HL-60 (cell line): ENCODE results near the gene SENP5.

Experiments
- TF ChIP-seq, protein P1 (sequence below): IDR thresholded peaks from one replicate; pipeline ENCODE4 v1.5.1; 2011; ENCODE audit warnings: low read length, control low read depth, inconsistent platforms; ENCODE audit not compliant: insufficient read depth
- TF ChIP-seq, protein P2 (sequence below): IDR thresholded peaks from 2 replicates; pipeline ENCODE4 v1.6.1; 2012; ENCODE audit warnings: low read depth; ENCODE audit not compliant: insufficient replicate concordance

DNA sequence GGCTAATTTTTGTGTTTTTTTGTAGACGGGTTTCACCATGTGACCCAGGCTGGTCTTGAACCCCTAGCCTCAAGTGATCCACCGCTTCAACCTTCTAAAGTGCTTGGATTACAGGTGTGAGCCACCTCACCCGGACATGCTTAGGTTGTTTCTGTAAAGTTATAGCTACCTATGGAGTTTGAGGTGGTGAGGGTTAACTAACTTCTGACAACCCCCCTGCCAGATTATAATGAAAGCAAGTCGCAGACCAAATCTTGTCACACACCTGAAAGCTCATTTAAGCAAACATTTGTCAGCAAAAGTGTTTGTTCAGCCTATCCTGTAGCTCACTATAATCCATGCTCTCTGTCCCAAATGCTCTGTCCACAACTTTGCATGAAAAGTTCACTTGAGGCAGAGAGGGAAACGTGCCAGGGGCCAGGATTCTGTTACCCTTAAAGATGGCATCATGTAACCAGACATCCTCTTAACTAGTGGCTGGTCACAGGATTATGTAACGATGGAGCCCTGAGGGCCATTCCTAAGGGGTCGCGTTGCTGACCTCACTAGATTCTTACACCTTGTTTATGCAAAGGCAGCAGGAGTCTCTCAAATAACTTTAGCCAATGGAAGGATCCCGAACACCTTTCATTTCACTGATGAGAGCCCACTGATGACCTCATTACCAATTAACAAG is 24.1 kb upstream of the SENP5 start:
- TF ChIP-seq, protein P1, sequence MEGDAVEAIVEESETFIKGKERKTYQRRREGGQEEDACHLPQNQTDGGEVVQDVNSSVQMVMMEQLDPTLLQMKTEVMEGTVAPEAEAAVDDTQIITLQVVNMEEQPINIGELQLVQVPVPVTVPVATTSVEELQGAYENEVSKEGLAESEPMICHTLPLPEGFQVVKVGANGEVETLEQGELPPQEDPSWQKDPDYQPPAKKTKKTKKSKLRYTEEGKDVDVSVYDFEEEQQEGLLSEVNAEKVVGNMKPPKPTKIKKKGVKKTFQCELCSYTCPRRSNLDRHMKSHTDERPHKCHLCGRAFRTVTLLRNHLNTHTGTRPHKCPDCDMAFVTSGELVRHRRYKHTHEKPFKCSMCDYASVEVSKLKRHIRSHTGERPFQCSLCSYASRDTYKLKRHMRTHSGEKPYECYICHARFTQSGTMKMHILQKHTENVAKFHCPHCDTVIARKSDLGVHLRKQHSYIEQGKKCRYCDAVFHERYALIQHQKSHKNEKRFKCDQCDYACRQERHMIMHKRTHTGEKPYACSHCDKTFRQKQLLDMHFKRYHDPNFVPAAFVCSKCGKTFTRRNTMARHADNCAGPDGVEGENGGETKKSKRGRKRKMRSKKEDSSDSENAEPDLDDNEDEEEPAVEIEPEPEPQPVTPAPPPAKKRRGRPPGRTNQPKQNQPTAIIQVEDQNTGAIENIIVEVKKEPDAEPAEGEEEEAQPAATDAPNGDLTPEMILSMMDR = no peak
- TF ChIP-seq, protein P2, sequence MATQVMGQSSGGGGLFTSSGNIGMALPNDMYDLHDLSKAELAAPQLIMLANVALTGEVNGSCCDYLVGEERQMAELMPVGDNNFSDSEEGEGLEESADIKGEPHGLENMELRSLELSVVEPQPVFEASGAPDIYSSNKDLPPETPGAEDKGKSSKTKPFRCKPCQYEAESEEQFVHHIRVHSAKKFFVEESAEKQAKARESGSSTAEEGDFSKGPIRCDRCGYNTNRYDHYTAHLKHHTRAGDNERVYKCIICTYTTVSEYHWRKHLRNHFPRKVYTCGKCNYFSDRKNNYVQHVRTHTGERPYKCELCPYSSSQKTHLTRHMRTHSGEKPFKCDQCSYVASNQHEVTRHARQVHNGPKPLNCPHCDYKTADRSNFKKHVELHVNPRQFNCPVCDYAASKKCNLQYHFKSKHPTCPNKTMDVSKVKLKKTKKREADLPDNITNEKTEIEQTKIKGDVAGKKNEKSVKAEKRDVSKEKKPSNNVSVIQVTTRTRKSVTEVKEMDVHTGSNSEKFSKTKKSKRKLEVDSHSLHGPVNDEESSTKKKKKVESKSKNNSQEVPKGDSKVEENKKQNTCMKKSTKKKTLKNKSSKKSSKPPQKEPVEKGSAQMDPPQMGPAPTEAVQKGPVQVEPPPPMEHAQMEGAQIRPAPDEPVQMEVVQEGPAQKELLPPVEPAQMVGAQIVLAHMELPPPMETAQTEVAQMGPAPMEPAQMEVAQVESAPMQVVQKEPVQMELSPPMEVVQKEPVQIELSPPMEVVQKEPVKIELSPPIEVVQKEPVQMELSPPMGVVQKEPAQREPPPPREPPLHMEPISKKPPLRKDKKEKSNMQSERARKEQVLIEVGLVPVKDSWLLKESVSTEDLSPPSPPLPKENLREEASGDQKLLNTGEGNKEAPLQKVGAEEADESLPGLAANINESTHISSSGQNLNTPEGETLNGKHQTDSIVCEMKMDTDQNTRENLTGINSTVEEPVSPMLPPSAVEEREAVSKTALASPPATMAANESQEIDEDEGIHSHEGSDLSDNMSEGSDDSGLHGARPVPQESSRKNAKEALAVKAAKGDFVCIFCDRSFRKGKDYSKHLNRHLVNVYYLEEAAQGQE = no peak
